GM18951 (cell line): ENCODE results near the gene PACC1.

Source experiments
- POLR2A ChIP-seq: IDR thresholded peaks from 4 replicates; pipeline ENCODE4 v1.6.1; 2011; ENCODE audit warnings: mild to moderate bottlenecking; ENCODE audit not compliant: insufficient read length, insufficient read depth; ENCODE audit errors: extremely low read depth
- in situ Hi-C: fragments of 300-500 bp; cut with MboI; formaldehyde crosslinking; loops from one replicate; pipeline ENCODE4 v1.12.0; 2022; ENCODE audit warnings: low sequenced_read_pairs, mixed read lengths, inconsistent platforms; ENCODE audit not compliant: unreplicated experiment

The PACC1 gene

GRCh38 chr1:212317916-212318315 lies 96.8 kb downstream of the PACC1 start:
- in situ Hi-C loops: no loop called here

GRCh38 chr1:212315907-212316306 lies 98.8 kb downstream of the PACC1 start:
- no peak for TF ChIP-seq POLR2A
- in situ Hi-C loops: no loop called here

More at GRCh38 chr1:212317916-212318315, 96.8 kb downstream of the PACC1 start:
- TF ChIP-seq POLR2A: no peak

DNA sequence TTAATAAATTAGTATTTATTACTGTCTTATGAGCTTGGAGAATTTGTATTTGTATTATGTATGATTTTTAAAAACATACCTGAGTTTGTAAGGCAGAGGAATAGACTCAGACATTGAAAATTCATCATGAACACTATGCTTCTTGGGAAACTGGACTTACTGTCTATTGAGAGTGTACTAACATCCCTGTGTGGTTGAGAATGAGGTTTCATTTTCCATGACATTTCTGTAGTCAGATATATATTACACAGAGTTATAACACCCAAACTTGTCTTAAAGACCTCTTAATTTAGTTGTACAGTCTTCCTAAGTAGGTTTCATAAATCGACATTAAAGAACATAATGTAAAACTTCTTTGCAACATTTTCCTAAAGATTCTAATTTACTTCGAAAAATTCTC lies 99.5 kb downstream of the PACC1 start:
- TF ChIP-seq POLR2A: no peak
- in situ Hi-C loops: no loop called here
